HEK293T (cell line): Measurements from ENCODE around the gene TNKS2.

Experiments used
- BHLHE40 ChIP-seq: fragments of 450-650 bp; IDR thresholded peaks from 2 replicates; pipeline ENCODE4 v1.6.1; 2016; ENCODE audit warnings: mild to moderate bottlenecking, moderate library complexity, borderline replicate concordance
- TF ChIP-seq, protein P1 (sequence below): fragments of 450-650 bp; IDR thresholded peaks from 2 replicates; pipeline ENCODE4 v1.6.1; 2016

DNA sequence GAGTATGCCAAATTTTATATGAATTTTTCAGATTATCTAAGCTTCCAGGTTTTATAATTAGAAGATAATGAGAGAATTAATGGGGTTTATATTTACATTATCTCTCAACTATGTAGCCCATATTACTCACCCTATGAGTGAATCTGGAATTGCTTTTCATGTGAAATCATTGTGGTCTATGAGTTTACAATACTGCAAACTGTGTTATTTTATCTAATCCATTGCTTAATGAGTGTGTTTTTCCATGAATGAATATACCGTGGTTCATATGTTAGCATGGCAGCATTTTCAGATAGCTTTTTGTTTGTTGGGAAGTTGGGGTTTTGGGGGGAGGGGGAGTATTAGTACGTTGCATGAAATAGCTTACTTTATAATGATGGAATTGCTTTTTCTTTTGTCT lies 66.5 kb downstream of the TNKS2 start:
- TF ChIP-seq, protein P1, sequence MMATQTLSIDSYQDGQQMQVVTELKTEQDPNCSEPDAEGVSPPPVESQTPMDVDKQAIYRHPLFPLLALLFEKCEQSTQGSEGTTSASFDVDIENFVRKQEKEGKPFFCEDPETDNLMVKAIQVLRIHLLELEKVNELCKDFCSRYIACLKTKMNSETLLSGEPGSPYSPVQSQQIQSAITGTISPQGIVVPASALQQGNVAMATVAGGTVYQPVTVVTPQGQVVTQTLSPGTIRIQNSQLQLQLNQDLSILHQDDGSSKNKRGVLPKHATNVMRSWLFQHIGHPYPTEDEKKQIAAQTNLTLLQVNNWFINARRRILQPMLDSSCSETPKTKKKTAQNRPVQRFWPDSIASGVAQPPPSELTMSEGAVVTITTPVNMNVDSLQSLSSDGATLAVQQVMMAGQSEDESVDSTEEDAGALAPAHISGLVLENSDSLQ: no peak
- no peak for TF ChIP-seq BHLHE40
